Right lobe of liver (tissue), 6 donors: ENCODE results near the gene PTPN13. TPM values are rescaled to one million over a fixed set of nuclear protein-coding genes. Genes with fewer than 3 reads are reported as not detected.

Experiments
- ATAC-seq, 4 donors: fragments of 200-7000 bp; cut with Tn5 transposase; one replicate each; pipeline ENCODE4 v1.9.1; 2020; ENCODE audit warnings: mild to moderate bottlenecking in 4 of 4, moderate library complexity in 4 of 4
- DNase-seq, 3 donors: peaks; one replicate each; pipeline ENCODE4 v3.0.0-alpha.2; 2020
- H3K27ac ChIP-seq, 3 donors: fragments of 200-600 bp; one replicate each; pipeline ENCODE4 v1.8.0; 2022
- H3K27me3 ChIP-seq, 2 donors: fragments of 200-600 bp; one replicate each; pipeline ENCODE4 v1.8.0; 2022
- H3K36me3 ChIP-seq, 4 donors: fragments of 200-600 bp; sonication (generic) in 1 of 4; one replicate each; pipeline versions ENCODE4 v1.5.1 to v1.8.0; 2017 to 2022; ENCODE audit warnings: control low read depth in 1 of 4
- H3K4me1 ChIP-seq, 4 donors: fragments of 200-600 bp; sonication (generic) in 1 of 4; one replicate each; pipeline versions ENCODE4 v1.5.1 to v1.8.0; 2017 to 2022; ENCODE audit warnings: control low read depth in 1 of 4
- H3K4me3 ChIP-seq, 3 donors: fragments of 200-600 bp; one replicate each; pipeline ENCODE4 v1.8.0; 2022
- H3K9me3 ChIP-seq, 4 donors: fragments of 200-600 bp; sonication (generic) in 1 of 4; one replicate each; pipeline versions ENCODE4 v1.5.1 to v1.8.0; 2017 to 2022; ENCODE audit warnings: control low read depth in 1 of 4
- CTCF ChIP-seq, 4 donors: fragments of 200-600 bp in 3 of 4; fragments of 450-650 bp in 1 of 4; IDR thresholded peaks; one replicate each; pipeline versions ENCODE4 v1.5.1 to v1.8.0; 2016 to 2022; ENCODE audit warnings: antibody characterized with exemption in 4 of 4, mild to moderate bottlenecking in 2 of 4
- POLR2A ChIP-seq: fragments of 450-650 bp; IDR thresholded peaks from one replicate; pipeline ENCODE4 v1.6.1; 2017; ENCODE audit warnings: antibody characterized with exemption, mild to moderate bottlenecking
- WGBS: methylation state at CpG from one replicate; pipeline ENCODE4 v1.1.6; 2018; ENCODE audit warnings: low coverage, low lambda C conversion rate; ENCODE audit not compliant: insufficient coverage; ENCODE audit errors: missing lambda C conversion rate; 5-methylcytosine and 5-hydroxymethylcytosine counted together
- intact Hi-C, 2 donors: fragments of 100-400 bp; cut with DNase I; formaldehyde crosslinking; loops; one replicate each; pipeline versions ENCODE4 v1.11.2 to v1.14.1; 2022
- total RNA-seq, 6 experiments: library from RNA; depleted of rRNA in 2 of 6; stranded (reverse); fragments of >200 nt in 2 of 6; fragmentation: NEBNext Ultra II Directional in 3 of 6; extraction: Animal tissue kit (Norgen Biotek cat#: 25700) in 3 of 6; gene quantifications; one replicate each; pipeline versions ENCODE4 v1.1.0 to v1.2.4, GENCODE V29; 2016 to 2023
- donor health status: DM: no; HTN: yes; CAD: no.
- donor health status: DM: no; HTN: no; CAD: no.
- donor health status: DM: no; HTN: no; CAD: no.
- donor health status: DM: no; HTN: yes; CAD: no.
- donor health status: DM: no; HTN: yes; CAD: no.

The PTPN13 gene
- total RNA-seq, 6 experiments from 2014 or later: 0.73 to 2.2 (median 1.0) TPM

GRCh38 chr4:86664959-86665358 lies 70.8 kb downstream of the PTPN13 start:
- WGBS: 68% methylated on average over 1 of the region's 1 CpG
- no peaks in the 10 kb centered on the region for H3K27me3 ChIP-seq
- intact Hi-C loops: no loop called here

GRCh38 chr4:86670298-86670697 lies 76.2 kb downstream of the PTPN13 start:
- 67% methylated on average over 1 of the region's 1 CpG for WGBS
- H3K27me3 ChIP-seq: no peaks in the 10 kb centered on the region
- DNase-seq (no peak), ATAC-seq (no peak)
- no peaks in the 10 kb centered on the region for H3K36me3 ChIP-seq
- H3K4me3 ChIP-seq: no peak overlapping the region
- H3K4me1 ChIP-seq: no peaks in the 10 kb centered on the region
- no peaks in the 10 kb centered on the region for H3K9me3 ChIP-seq
- TF ChIP-seq CTCF (IDR thresholded peaks at IDR 0.05): no peak
- TF ChIP-seq POLR2A: no peak
- intact Hi-C loops: no loop called here
- H3K27ac ChIP-seq: no peak overlapping the region

More at GRCh38 chr4:86664959-86665358, 70.8 kb downstream of the PTPN13 start:
- H3K9me3 ChIP-seq: no peaks in the 10 kb centered on the region
- no peaks in the 10 kb centered on the region for H3K4me1 ChIP-seq
- DNase-seq (no peak), ATAC-seq (no peak)
- TF ChIP-seq POLR2A: no peak
- TF ChIP-seq CTCF (IDR thresholded peaks at IDR 0.05): no peak
- no peak overlapping the region for H3K27ac ChIP-seq
- H3K36me3 ChIP-seq: no peaks in the 10 kb centered on the region
- no peak overlapping the region for H3K4me3 ChIP-seq

GRCh38 chr4:86670756-86671155 lies 76.6 kb downstream of the PTPN13 start:
- Histone ChIP-seq H3K4me1 (no peaks in the 10 kb centered on the region), H3K36me3 (no peaks in the 10 kb centered on the region), H3K27ac (no peak overlapping the region), H3K27me3 (no peaks in the 10 kb centered on the region), H3K9me3 (no peaks in the 10 kb centered on the region), H3K4me3 (no peak overlapping the region)
- intact Hi-C loops: no loop called here
- DNase-seq (no peak), ATAC-seq (no peak)
- TF ChIP-seq CTCF (IDR thresholded peaks at IDR 0.05) (no peak), POLR2A (no peak)
- WGBS: 84% methylated on average over 2 of the region's 2 CpGs

GRCh38 chr4:86675548-86675947 lies 81.4 kb downstream of the PTPN13 start:
- H3K4me1 ChIP-seq: no peaks in the 10 kb centered on the region
- intact Hi-C loops: no loop called here
- H3K4me3 ChIP-seq: no peak overlapping the region
- no peaks in the 10 kb centered on the region for H3K27me3 ChIP-seq
- no peaks in the 10 kb centered on the region for H3K9me3 ChIP-seq
- no peak for DNase-seq
- no peak for ATAC-seq
- TF ChIP-seq POLR2A (no peak), CTCF (IDR thresholded peaks at IDR 0.05) (no peak)
- no peak overlapping the region for H3K27ac ChIP-seq
- H3K36me3 ChIP-seq: no peaks in the 10 kb centered on the region
- 30% methylated on average over 1 of the region's 1 CpG for WGBS

GRCh38 chr4:86678796-86679195 lies 84.7 kb downstream of the PTPN13 start:
- Histone ChIP-seq H3K27me3 (no peaks in the 10 kb centered on the region), H3K36me3 (no peaks in the 10 kb centered on the region), H3K4me1 (no peaks in the 10 kb centered on the region), H3K27ac (no peak overlapping the region), H3K9me3 (no peaks in the 10 kb centered on the region), H3K4me3 (no peak overlapping the region)
- DNase-seq: no peak
- intact Hi-C loops: no loop called here
- no peak for TF ChIP-seq CTCF (IDR thresholded peaks at IDR 0.05)
- TF ChIP-seq POLR2A: no peak
- no peak for ATAC-seq
- WGBS: 55% methylated on average over 2 of the region's 2 CpGs
